T-helper 1 cell treated with Interleukin-12 subunit alpha and Interleukin-12 subunit beta and Interleukin-4 antibody, amounts not matched to agents 30 μg/mL and 1 μg/mL, for 36 hours (primary cell): ENCODE measurements around the gene LIPN.

Source experiments
- H3K27ac Mint-ChIP-seq: one replicate; pipeline ENCODE4 v1.8.0; 2021; ENCODE audit warnings: mild to moderate bottlenecking, mixed read lengths
- H3K27me3 Mint-ChIP-seq: one replicate; pipeline ENCODE4 v1.8.0; 2021; ENCODE audit warnings: low read depth, mixed read lengths
- H3K36me3 Mint-ChIP-seq: one replicate; pipeline ENCODE4 v1.8.0; 2021; ENCODE audit warnings: low read depth, mixed read lengths
- H3K4me1 Mint-ChIP-seq: one replicate; pipeline ENCODE4 v1.8.0; 2021; ENCODE audit warnings: low read depth, mixed read lengths
- H3K4me3 Mint-ChIP-seq: one replicate; pipeline ENCODE4 v1.8.0; 2021; ENCODE audit warnings: mild to moderate bottlenecking, moderate library complexity, mixed read lengths
- H3K9me3 Mint-ChIP-seq: one replicate; pipeline ENCODE4 v1.8.0; 2021; ENCODE audit warnings: mixed read lengths

LIPN gene

GRCh38 chr10:88794731-88795130 lies 34.9 kb downstream of the LIPN start:
- Mint-ChIP-seq H3K27ac (no peak overlapping the region), H3K9me3 (no peaks in the 10 kb centered on the region), H3K4me1 (peaks cover 18% of the 10 kb centered on the region), H3K4me3 (no peak overlapping the region), H3K36me3 (no peaks in the 10 kb centered on the region), H3K27me3 (peaks cover 54% of the 10 kb centered on the region)

DNA sequence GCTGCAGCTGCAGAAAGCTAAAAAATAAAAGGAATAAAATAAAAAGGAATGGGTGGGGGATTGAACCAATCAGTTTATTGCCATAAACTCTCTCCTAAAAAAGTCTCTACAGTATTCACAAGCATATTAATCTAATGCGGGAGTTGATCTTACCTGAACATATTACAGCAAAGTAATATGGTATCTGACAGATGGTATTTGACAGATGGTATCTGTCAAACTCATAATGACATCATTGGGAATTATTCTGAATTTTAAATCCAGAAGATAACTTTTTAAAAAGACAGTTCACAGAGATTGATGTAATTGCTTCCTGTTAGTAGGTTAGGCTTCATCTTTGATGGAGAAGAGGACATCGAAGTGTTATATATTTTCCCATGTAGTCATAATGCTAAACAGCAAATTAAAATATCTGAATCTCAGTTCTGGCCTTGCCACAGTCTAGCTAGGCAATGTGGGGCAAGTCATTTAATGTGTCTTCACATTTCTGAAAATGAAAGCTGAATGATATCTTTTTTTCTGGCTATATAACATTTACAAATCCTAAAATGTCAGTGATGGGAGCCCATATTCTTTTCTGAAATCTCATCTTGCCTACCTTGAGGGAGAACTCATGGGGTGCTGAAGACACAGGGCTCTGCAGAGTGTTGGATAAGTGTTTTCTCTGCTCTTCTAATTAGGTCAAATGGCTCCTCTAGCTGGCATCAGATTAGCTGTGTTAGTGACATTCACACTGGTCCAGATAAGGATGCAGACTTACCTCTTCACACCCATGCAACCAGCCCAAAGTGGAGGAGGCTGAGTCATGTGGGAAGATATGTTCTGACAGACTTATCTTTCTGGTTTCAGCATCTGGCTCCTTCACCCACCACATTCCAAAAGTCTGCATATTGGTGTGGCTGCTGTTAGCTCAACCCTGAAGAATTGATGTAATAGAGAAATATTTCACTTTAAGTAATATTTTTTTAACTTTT lies 40.6 kb downstream of the LIPN start:
- Mint-ChIP-seq H3K9me3 (no peaks in the 10 kb centered on the region), H3K36me3 (no peaks in the 10 kb centered on the region), H3K4me1 (peaks cover 7% of the 10 kb centered on the region), H3K4me3 (no peak overlapping the region), H3K27ac (no peak overlapping the region), H3K27me3 (peaks cover 77% of the 10 kb centered on the region)

DNA sequence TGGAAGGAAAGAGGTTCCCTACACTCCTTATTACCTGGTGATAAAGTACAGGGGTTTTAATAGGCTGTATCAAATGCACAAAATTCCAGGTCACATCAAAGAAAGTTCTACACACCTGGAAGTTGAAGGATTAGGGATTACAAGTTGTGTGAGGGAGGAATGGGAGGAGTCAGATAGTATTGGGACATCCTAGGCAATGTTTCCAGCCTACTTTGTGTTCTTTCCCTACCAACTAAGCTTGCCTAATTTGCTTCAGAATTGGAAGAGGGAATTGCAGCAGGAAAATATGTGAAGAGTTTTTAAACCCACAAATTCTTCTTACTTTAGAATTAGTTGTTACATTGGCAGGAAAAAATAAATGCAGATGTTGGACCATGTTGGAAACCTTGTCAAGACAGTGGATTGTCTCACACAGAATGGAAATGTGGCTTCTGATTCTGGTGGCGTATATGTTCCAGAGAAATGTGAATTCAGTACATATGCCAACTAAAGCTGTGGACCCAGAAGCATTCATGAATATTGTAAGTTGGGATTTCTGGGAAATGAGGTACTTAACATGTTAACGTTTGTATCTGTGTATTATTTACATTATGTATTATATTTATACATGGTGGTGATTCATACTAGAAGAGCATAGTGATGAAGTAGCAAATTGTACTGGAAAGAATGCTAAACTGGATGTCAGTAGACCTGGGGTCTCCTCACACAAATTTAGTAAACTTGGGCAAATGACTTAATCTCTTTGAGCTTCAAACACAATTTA lies 42.9 kb downstream of the LIPN start, which contains the start of gene LIPM:
TSS of gene LIPM (plus strand) at position 208 of the 763 bp plus-strand sequence. CDS start at position 375, 167 bp downstream.
- peaks cover 67% of the 10 kb centered on the region for H3K27me3 Mint-ChIP-seq
- no peak within 1 kb of the TSS for H3K4me3 Mint-ChIP-seq
- no peak within 1 kb of the TSS for H3K27ac Mint-ChIP-seq
- H3K36me3 Mint-ChIP-seq = no peaks in the 10 kb centered on the region
- H3K4me1 Mint-ChIP-seq = peaks cover 7% of the 10 kb centered on the region
- no peaks in the 10 kb centered on the region for H3K9me3 Mint-ChIP-seq

DNA sequence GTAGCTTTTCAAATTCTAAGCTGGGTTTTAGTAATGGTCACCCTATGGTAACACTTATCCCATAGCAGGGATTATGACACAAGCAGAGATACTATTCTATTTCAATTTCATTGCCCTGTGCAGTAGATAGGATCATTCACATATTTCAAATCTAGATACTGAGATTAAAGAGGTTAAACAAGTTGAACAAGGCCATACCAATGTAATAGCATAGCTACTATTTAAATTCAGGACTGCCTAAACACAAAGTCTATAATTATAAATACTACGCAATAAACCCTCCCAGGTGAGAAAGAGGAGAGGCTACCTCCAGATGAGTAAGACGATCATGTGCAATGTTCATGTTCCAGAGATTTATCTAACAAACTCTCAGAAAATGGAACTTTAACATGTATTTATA lies 43.8 kb downstream of the LIPN start:
- no peaks in the 10 kb centered on the region for H3K36me3 Mint-ChIP-seq
- peaks cover 58% of the 10 kb centered on the region for H3K27me3 Mint-ChIP-seq
- no peak overlapping the region for H3K27ac Mint-ChIP-seq

GRCh38 chr10:88804083-88804812 lies 44.4 kb downstream of the LIPN start:
- Mint-ChIP-seq H3K4me3 (no peak overlapping the region), H3K9me3 (no peaks in the 10 kb centered on the region), H3K4me1 (peaks cover 7% of the 10 kb centered on the region), H3K36me3 (no peaks in the 10 kb centered on the region), H3K27me3 (peaks cover 54% of the 10 kb centered on the region), H3K27ac (no peak overlapping the region)

More for the DNA sequence above, 43.8 kb downstream of the LIPN start:
- H3K9me3 Mint-ChIP-seq = no peaks in the 10 kb centered on the region
- H3K4me1 Mint-ChIP-seq = peaks cover 7% of the 10 kb centered on the region
- no peak overlapping the region for H3K4me3 Mint-ChIP-seq

DNA sequence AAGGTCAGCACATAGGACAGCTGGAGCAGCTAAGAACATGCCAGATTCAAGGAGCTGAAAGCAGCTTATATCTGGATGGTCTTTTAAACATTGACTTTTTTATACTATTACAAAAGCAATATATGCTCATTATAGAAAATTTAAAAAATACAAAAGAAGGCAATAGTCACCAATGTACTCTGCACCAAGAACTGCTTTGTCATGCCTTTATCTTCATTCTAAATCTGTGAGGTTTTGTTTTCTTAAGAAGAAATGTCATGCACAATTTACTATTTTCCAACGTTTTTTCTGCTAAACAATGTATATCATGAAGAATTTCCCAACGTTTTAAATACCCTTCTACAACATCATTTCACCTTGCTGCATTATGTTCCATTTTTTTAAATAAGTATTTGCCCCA lies 45.5 kb downstream of the LIPN start:
- no peaks in the 10 kb centered on the region for H3K36me3 Mint-ChIP-seq
- peaks cover 11% of the 10 kb centered on the region for H3K4me1 Mint-ChIP-seq
- no peaks in the 10 kb centered on the region for H3K9me3 Mint-ChIP-seq
- no peak overlapping the region for H3K27ac Mint-ChIP-seq
- H3K4me3 Mint-ChIP-seq = no peak overlapping the region
- peaks cover 53% of the 10 kb centered on the region for H3K27me3 Mint-ChIP-seq

GRCh38 chr10:88805924-88806323 lies 46.1 kb downstream of the LIPN start:
- H3K36me3 Mint-ChIP-seq = no peaks in the 10 kb centered on the region
- H3K4me3 Mint-ChIP-seq = no peak overlapping the region
- no peak overlapping the region for H3K27ac Mint-ChIP-seq
- H3K27me3 Mint-ChIP-seq = peaks cover 49% of the 10 kb centered on the region
- no peaks in the 10 kb centered on the region for H3K9me3 Mint-ChIP-seq
- H3K4me1 Mint-ChIP-seq = peaks cover 11% of the 10 kb centered on the region

DNA sequence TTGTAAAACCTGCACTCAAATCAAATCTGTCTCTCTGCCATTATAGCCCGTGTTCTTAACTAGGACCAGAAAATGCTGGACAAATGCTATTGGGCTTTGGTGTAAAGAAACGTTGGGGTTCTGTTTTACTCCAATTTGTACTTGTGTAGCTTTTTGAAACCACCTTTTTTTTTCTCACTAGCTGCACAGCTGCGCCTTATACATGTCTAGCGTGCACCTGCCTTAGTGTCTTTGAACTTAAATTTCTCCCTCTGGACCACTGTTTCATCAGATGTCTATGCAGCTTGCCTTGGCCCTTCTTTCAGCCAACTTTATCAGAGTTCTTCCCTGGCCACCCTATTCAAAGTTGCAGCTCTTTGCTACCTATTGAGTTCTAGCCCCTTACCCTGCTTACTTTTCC lies 49.8 kb downstream of the LIPN start:
- Mint-ChIP-seq H3K4me3 (no peak overlapping the region), H3K27ac (no peak overlapping the region), H3K4me1 (peaks cover 15% of the 10 kb centered on the region), H3K27me3 (peaks cover 28% of the 10 kb centered on the region), H3K9me3 (no peaks in the 10 kb centered on the region), H3K36me3 (no peaks in the 10 kb centered on the region)

GRCh38 chr10:88810196-88810961 lies 50.6 kb downstream of the LIPN start:
- Mint-ChIP-seq H3K4me3 (no peak overlapping the region), H3K9me3 (no peaks in the 10 kb centered on the region), H3K27me3 (peaks cover 27% of the 10 kb centered on the region), H3K36me3 (no peaks in the 10 kb centered on the region), H3K4me1 (peaks cover 20% of the 10 kb centered on the region), H3K27ac (no peak overlapping the region)

DNA sequence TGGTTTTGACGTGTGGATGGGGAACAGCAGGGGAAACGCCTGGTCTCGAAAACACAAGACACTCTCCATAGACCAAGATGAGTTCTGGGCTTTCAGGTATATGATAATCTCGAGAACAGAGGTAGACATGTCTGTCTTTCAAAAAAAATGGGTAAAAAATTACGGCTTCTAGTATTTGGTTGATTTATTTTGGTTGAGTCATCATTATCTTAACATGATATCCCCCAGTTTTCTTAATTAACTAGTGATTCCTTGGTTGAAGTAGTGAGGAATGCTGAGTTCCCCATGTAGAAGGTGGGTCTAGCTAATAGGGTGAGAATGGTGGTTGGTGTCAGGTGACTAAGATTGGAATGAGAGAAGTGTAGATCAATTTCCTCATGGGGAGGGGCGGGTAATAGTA lies 53.4 kb downstream of the LIPN start:
- no peak overlapping the region for H3K27ac Mint-ChIP-seq
- no peaks in the 10 kb centered on the region for H3K36me3 Mint-ChIP-seq
- no peaks in the 10 kb centered on the region for H3K9me3 Mint-ChIP-seq
- peaks cover 28% of the 10 kb centered on the region for H3K27me3 Mint-ChIP-seq
- peaks cover 25% of the 10 kb centered on the region for H3K4me1 Mint-ChIP-seq
- H3K4me3 Mint-ChIP-seq = no peak overlapping the region

DNA sequence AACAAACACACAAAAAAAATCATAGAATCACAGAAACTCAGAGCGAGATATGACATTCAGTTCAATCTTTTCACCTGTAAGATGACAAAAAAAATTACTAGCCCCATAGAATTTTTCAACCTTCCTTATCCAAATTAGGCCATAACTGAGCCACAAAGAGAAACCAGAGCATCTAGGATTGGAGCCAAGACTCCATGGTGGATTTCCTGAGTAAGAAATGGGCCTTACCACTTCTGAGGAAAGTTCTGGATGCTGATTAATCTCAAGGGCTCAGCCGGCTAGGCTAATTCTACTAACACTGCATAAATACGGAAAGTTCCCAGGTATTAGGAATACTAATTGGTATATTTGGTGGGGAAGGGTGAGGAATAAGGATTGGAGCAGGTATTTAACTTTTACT lies 59.5 kb downstream of the LIPN start:
- no peak overlapping the region for H3K4me3 Mint-ChIP-seq
- H3K4me1 Mint-ChIP-seq = peaks cover 24% of the 10 kb centered on the region
- H3K27me3 Mint-ChIP-seq = peaks cover 12% of the 10 kb centered on the region
- H3K27ac Mint-ChIP-seq = no peak overlapping the region
- H3K36me3 Mint-ChIP-seq = peaks cover 7% of the 10 kb centered on the region
- H3K9me3 Mint-ChIP-seq = no peaks in the 10 kb centered on the region

DNA sequence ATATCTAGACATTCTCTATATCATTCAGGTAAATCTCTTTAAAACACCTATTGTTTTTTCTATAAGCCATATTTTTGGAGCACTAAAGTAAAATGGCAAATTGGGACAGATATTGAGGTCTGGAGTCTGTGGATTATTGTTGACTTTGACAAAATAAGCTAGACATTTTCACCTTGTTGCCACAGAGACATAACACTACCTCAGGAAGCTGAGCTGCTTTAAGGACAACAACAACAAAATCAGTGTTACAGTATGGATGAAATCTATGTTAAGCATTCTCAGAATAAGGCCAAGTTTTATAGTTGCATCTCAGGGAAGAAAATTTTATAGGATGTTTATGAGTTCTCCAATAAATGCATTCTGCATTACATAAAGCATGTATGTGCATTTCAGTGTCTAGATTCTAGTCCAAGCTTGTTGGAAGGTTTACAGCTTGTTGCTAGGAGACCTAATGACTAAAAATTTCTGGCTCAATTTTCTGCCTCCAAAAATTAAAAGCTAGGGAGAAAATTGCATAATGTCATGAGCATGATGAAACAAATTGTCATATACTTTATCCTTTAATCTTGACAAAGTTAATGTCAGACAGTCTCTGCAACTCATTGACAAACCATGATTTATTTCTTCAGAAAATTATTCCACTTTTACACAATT lies 61.1 kb downstream of the LIPN start:
- H3K36me3 Mint-ChIP-seq = peaks cover 8% of the 10 kb centered on the region
- peaks cover 6% of the 10 kb centered on the region for H3K27me3 Mint-ChIP-seq
- peaks cover 26% of the 10 kb centered on the region for H3K4me1 Mint-ChIP-seq
- H3K4me3 Mint-ChIP-seq = no peak overlapping the region
- H3K27ac Mint-ChIP-seq = no peak overlapping the region
- H3K9me3 Mint-ChIP-seq = no peaks in the 10 kb centered on the region

GRCh38 chr10:88826388-88826787 lies 66.6 kb downstream of the LIPN start:
- peak overlapping the region; percentile 85 for H3K27ac Mint-ChIP-seq
- H3K9me3 Mint-ChIP-seq = no peaks in the 10 kb centered on the region
- peak overlapping the region; percentile 61 for H3K4me3 Mint-ChIP-seq
- H3K4me1 Mint-ChIP-seq = peaks cover 60% of the 10 kb centered on the region
- H3K27me3 Mint-ChIP-seq = no peaks in the 10 kb centered on the region
- peaks cover 12% of the 10 kb centered on the region for H3K36me3 Mint-ChIP-seq
